WTC11 (cell line): ENCODE data around the gene PBX4. TPM values are rescaled to one million over a fixed set of nuclear protein-coding genes. Genes with fewer than 3 reads are reported as not detected.

Experiments
- ATAC-seq: fragments of 200-7000 bp; cut with Tn5 transposase; 2 replicates; pipeline ENCODE4 v1.10.0; 2021; ENCODE audit warnings: mild to moderate bottlenecking, moderate library complexity
- CTCF ChIA-PET: fragments of 300-600 bp; sonication (Branson Sonifier 250); formaldehyde crosslinking; loops from one replicate; lab custom pipeline; 2021; ENCODE audit warnings: antibody characterized with exemption; lab: Charles Lee
- POLR2A ChIA-PET: fragments of 350-600 bp; sonication (Branson Sonifier 250); formaldehyde crosslinking; loops from one replicate; lab custom pipeline; 2021; ENCODE audit warnings: antibody characterized with exemption; lab: Charles Lee
- DNase-seq: peaks from one replicate; pipeline ENCODE4 v3.0.0; 2021; ENCODE audit warnings: low spot score
- H3K27ac Mint-ChIP-seq: 2 replicates; pipeline ENCODE4 v1.8.0; 2021; ENCODE audit warnings: mixed read lengths
- H3K27me3 Mint-ChIP-seq: 2 replicates; pipeline ENCODE4 v1.8.0; 2021; ENCODE audit warnings: low read depth, mild to moderate bottlenecking, moderate library complexity, mixed read lengths
- H3K36me3 Mint-ChIP-seq: 2 replicates; pipeline ENCODE4 v1.8.0; 2021; ENCODE audit warnings: mixed read lengths
- H3K4me1 Mint-ChIP-seq: 2 replicates; pipeline ENCODE4 v1.8.0; 2022; ENCODE audit warnings: mixed read lengths
- H3K4me3 Mint-ChIP-seq: 2 replicates; pipeline ENCODE4 v1.8.0; 2021; ENCODE audit warnings: mild to moderate bottlenecking, moderate library complexity, mixed read lengths
- H3K9me3 Mint-ChIP-seq: 2 replicates; pipeline ENCODE4 v1.8.0; 2021; ENCODE audit warnings: mixed read lengths
- ATF1 ChIP-seq: sonication (generic); formaldehyde crosslinking; IDR thresholded peaks from 2 replicates; pipeline ENCODE4 v1.8.1; 2023; ENCODE audit warnings: mild to moderate bottlenecking, moderate library complexity, missing genetic modification reagents
- CREM ChIP-seq: sonication (generic); formaldehyde crosslinking; IDR thresholded peaks from 2 replicates; pipeline ENCODE4 v1.8.1; 2022; ENCODE audit warnings: mild to moderate bottlenecking, missing genetic modification reagents, moderate library complexity
- E2F4 ChIP-seq: sonication (generic); formaldehyde crosslinking; IDR thresholded peaks from 2 replicates; pipeline ENCODE4 v1.8.1; 2022; ENCODE audit warnings: low read depth, mild to moderate bottlenecking, moderate library complexity, missing genetic modification reagents, borderline replicate concordance
- ETV6 ChIP-seq: sonication (generic); formaldehyde crosslinking; IDR thresholded peaks from 2 replicates; pipeline ENCODE4 v1.8.1; 2022; ENCODE audit warnings: mild to moderate bottlenecking, missing genetic modification reagents
- GTF2I ChIP-seq: fragments of 250-450 bp; sonication (Bioruptor Pico); conservative IDR thresholded peaks from 2 replicates; pipeline ENCODE4 v1.4.0; 2021; ENCODE audit warnings: mild to moderate bottlenecking
- JAZF1 ChIP-seq: fragments of 250-450 bp; sonication (Bioruptor Pico); IDR thresholded peaks from 2 replicates; pipeline ENCODE4 v1.9.0; 2021; ENCODE audit warnings: moderate library complexity, mild to moderate bottlenecking, inconsistent platforms
- NR2C2 ChIP-seq: sonication (generic); formaldehyde crosslinking; IDR thresholded peaks from 2 replicates; pipeline ENCODE4 v1.8.0; 2022; ENCODE audit warnings: mild to moderate bottlenecking, missing genetic modification reagents
- SOX15 ChIP-seq: fragments of 250-450 bp; sonication (Bioruptor Pico); IDR thresholded peaks from 2 replicates; pipeline ENCODE4 v1.9.0; 2021; ENCODE audit warnings: mild to moderate bottlenecking
- TP53 ChIP-seq: sonication (generic); formaldehyde crosslinking; IDR thresholded peaks from 2 replicates; pipeline ENCODE4 v1.8.1; 2023; ENCODE audit warnings: mild to moderate bottlenecking, missing genetic modification reagents
- ZBTB21 ChIP-seq: sonication (generic); formaldehyde crosslinking; IDR thresholded peaks from 2 replicates; pipeline ENCODE4 v1.8.1; 2023; ENCODE audit warnings: mild to moderate bottlenecking, missing genetic modification reagents, borderline replicate concordance
- ZNF232 ChIP-seq: sonication (generic); formaldehyde crosslinking; IDR thresholded peaks from 2 replicates; pipeline ENCODE4 v1.8.0; 2022; ENCODE audit warnings: mild to moderate bottlenecking, missing genetic modification reagents
- ZNF416 ChIP-seq: fragments of 250-450 bp; sonication (Bioruptor Pico); IDR thresholded peaks from 2 replicates; pipeline ENCODE4 v1.9.0; 2021; ENCODE audit warnings: mild to moderate bottlenecking, inconsistent platforms
- total RNA-seq: library from RNA; stranded (reverse); gene quantifications from 3 replicates; pipeline ENCODE4 v1.2.3, GENCODE V29; 2021
- TF ChIP-seq, protein P1 (sequence below): sonication (generic); formaldehyde crosslinking; IDR thresholded peaks from 2 replicates; pipeline ENCODE4 v1.8.1; 2022; ENCODE audit warnings: mild to moderate bottlenecking, moderate library complexity, missing genetic modification reagents
- TF ChIP-seq, protein P2 (sequence below): sonication (generic); formaldehyde crosslinking; IDR thresholded peaks from 2 replicates; pipeline ENCODE4 v1.8.0; 2023; ENCODE audit warnings: missing genetic modification reagents, mild to moderate bottlenecking, borderline replicate concordance
- TF ChIP-seq, protein P3 (sequence below): sonication (generic); formaldehyde crosslinking; IDR thresholded peaks from 2 replicates; pipeline ENCODE4 v1.8.0; 2022; ENCODE audit warnings: mild to moderate bottlenecking, missing genetic modification reagents
- TF ChIP-seq, protein P4 (sequence below): sonication (generic); formaldehyde crosslinking; IDR thresholded peaks from 2 replicates; pipeline ENCODE4 v1.8.0; 2023; ENCODE audit warnings: mild to moderate bottlenecking, missing genetic modification reagents
- TF ChIP-seq, protein P5 (sequence below): sonication (generic); formaldehyde crosslinking; IDR thresholded peaks from 2 replicates; pipeline ENCODE4 v1.8.1; 2023; ENCODE audit warnings: mild to moderate bottlenecking, missing genetic modification reagents, moderate library complexity
- TF ChIP-seq, protein P6 (sequence below): sonication (generic); formaldehyde crosslinking; IDR thresholded peaks from 2 replicates; pipeline ENCODE4 v1.8.0; 2022; ENCODE audit warnings: missing genetic modification reagents
- TF ChIP-seq, protein P7 (sequence below): fragments of 250-450 bp; sonication (Bioruptor Pico); IDR thresholded peaks from 2 replicates; pipeline ENCODE4 v1.8.0; 2021; ENCODE audit warnings: mild to moderate bottlenecking

PBX4 gene
- total RNA-seq, 1 experiment from 2014 or later: 3.2 TPM

GRCh38 chr19:19649155-19649554, 30.7 kb upstream of the PBX4 start (continued):
- no peak for TF ChIP-seq CREM (CRISPR knock-in tag)
- TF ChIP-seq, protein P1, sequence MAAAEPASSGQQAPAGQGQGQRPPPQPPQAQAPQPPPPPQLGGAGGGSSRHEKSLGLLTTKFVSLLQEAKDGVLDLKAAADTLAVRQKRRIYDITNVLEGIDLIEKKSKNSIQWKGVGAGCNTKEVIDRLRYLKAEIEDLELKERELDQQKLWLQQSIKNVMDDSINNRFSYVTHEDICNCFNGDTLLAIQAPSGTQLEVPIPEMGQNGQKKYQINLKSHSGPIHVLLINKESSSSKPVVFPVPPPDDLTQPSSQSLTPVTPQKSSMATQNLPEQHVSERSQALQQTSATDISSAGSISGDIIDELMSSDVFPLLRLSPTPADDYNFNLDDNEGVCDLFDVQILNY (CRISPR knock-in tag): no peak
- TF ChIP-seq E2F4: no peak

DNA sequence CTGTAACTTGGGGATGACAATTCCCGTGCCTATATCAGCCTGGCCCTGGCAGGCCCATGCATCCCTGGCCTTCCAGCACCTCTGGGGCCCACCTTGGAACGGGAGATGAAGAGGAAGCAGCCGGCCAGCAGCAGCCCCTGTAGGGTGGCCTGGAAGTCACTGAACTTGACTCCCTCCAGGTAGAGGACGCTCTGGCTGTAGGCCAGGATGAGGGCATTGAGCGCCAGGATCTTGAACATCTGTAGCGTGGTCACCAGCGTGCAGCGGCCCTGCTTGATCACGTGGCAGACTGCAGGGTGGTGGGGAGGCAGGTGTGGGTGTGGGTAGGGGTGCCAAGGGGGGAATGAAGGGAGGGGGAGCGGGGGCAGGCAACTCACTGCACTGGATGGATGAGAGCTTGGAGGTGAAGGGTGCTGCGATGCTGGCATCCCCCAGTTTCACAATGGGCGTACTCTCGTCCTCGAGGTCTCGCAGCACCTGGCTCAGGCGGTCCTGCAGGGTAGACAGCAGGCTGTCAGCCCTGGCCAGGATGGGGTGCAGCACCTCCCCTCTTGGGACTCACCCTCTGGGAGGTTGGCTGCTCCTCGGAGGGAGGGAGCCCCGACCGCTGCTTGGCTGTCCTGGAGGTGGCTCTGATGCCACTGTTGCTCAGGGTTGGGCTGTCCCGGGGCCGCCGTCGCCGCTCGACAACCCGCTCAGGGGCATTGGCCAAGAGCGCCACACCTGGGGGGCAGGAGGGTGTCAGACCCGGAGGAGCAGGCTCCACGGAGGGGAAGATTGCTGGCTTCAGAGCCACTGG, 28.7 kb upstream of the PBX4 start:
- ChIA-PET CTCF (interaction anchor here (1.4 kb wide), 1 partner anchor 93 kb away, joined by 3 read pairs; no protein-coding TSS in a partner anchor), POLR2A (no interaction called here)
- Mint-ChIP-seq H3K27me3 (no peaks in the 10 kb centered on the region), H3K27ac (no peak overlapping the region), H3K9me3 (no peaks in the 10 kb centered on the region), H3K4me1 (peaks cover 7% of the 10 kb centered on the region), H3K4me3 (no peak overlapping the region), H3K36me3 (peaks cover 36% of the 10 kb centered on the region)
- DNase-seq (no peak), ATAC-seq (no peak)
- no peak for TF ChIP-seq GTF2I (CRISPR knock-in tag)
- no peak for TF ChIP-seq TP53 (CRISPR knock-in tag)
- no peak for TF ChIP-seq SOX15
- no peak for TF ChIP-seq ATF1 (CRISPR knock-in tag)
- no peak for TF ChIP-seq NR2C2
- TF ChIP-seq ETV6: no peak
- no peak for TF ChIP-seq JAZF1 (CRISPR knock-in tag)
- TF ChIP-seq ZBTB21 (CRISPR knock-in tag): no peak
- no peak for TF ChIP-seq ZNF232 (CRISPR knock-in tag)
- TF ChIP-seq, protein P2, sequence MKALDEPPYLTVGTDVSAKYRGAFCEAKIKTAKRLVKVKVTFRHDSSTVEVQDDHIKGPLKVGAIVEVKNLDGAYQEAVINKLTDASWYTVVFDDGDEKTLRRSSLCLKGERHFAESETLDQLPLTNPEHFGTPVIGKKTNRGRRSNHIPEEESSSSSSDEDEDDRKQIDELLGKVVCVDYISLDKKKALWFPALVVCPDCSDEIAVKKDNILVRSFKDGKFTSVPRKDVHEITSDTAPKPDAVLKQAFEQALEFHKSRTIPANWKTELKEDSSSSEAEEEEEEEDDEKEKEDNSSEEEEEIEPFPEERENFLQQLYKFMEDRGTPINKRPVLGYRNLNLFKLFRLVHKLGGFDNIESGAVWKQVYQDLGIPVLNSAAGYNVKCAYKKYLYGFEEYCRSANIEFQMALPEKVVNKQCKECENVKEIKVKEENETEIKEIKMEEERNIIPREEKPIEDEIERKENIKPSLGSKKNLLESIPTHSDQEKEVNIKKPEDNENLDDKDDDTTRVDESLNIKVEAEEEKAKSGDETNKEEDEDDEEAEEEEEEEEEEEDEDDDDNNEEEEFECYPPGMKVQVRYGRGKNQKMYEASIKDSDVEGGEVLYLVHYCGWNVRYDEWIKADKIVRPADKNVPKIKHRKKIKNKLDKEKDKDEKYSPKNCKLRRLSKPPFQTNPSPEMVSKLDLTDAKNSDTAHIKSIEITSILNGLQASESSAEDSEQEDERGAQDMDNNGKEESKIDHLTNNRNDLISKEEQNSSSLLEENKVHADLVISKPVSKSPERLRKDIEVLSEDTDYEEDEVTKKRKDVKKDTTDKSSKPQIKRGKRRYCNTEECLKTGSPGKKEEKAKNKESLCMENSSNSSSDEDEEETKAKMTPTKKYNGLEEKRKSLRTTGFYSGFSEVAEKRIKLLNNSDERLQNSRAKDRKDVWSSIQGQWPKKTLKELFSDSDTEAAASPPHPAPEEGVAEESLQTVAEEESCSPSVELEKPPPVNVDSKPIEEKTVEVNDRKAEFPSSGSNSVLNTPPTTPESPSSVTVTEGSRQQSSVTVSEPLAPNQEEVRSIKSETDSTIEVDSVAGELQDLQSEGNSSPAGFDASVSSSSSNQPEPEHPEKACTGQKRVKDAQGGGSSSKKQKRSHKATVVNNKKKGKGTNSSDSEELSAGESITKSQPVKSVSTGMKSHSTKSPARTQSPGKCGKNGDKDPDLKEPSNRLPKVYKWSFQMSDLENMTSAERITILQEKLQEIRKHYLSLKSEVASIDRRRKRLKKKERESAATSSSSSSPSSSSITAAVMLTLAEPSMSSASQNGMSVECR: no peak
- TF ChIP-seq, protein P3, sequence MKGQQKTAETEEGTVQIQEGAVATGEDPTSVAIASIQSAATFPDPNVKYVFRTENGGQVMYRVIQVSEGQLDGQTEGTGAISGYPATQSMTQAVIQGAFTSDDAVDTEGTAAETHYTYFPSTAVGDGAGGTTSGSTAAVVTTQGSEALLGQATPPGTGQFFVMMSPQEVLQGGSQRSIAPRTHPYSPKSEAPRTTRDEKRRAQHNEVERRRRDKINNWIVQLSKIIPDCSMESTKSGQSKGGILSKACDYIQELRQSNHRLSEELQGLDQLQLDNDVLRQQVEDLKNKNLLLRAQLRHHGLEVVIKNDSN: no peak
- TF ChIP-seq, protein P4, sequence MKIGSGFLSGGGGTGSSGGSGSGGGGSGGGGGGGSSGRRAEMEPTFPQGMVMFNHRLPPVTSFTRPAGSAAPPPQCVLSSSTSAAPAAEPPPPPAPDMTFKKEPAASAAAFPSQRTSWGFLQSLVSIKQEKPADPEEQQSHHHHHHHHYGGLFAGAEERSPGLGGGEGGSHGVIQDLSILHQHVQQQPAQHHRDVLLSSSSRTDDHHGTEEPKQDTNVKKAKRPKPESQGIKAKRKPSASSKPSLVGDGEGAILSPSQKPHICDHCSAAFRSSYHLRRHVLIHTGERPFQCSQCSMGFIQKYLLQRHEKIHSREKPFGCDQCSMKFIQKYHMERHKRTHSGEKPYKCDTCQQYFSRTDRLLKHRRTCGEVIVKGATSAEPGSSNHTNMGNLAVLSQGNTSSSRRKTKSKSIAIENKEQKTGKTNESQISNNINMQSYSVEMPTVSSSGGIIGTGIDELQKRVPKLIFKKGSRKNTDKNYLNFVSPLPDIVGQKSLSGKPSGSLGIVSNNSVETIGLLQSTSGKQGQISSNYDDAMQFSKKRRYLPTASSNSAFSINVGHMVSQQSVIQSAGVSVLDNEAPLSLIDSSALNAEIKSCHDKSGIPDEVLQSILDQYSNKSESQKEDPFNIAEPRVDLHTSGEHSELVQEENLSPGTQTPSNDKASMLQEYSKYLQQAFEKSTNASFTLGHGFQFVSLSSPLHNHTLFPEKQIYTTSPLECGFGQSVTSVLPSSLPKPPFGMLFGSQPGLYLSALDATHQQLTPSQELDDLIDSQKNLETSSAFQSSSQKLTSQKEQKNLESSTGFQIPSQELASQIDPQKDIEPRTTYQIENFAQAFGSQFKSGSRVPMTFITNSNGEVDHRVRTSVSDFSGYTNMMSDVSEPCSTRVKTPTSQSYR (CRISPR knock-in tag): no peak
- TF ChIP-seq, protein P5, sequence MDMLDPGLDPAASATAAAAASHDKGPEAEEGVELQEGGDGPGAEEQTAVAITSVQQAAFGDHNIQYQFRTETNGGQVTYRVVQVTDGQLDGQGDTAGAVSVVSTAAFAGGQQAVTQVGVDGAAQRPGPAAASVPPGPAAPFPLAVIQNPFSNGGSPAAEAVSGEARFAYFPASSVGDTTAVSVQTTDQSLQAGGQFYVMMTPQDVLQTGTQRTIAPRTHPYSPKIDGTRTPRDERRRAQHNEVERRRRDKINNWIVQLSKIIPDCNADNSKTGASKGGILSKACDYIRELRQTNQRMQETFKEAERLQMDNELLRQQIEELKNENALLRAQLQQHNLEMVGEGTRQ: no peak
- TF ChIP-seq, protein P6, sequence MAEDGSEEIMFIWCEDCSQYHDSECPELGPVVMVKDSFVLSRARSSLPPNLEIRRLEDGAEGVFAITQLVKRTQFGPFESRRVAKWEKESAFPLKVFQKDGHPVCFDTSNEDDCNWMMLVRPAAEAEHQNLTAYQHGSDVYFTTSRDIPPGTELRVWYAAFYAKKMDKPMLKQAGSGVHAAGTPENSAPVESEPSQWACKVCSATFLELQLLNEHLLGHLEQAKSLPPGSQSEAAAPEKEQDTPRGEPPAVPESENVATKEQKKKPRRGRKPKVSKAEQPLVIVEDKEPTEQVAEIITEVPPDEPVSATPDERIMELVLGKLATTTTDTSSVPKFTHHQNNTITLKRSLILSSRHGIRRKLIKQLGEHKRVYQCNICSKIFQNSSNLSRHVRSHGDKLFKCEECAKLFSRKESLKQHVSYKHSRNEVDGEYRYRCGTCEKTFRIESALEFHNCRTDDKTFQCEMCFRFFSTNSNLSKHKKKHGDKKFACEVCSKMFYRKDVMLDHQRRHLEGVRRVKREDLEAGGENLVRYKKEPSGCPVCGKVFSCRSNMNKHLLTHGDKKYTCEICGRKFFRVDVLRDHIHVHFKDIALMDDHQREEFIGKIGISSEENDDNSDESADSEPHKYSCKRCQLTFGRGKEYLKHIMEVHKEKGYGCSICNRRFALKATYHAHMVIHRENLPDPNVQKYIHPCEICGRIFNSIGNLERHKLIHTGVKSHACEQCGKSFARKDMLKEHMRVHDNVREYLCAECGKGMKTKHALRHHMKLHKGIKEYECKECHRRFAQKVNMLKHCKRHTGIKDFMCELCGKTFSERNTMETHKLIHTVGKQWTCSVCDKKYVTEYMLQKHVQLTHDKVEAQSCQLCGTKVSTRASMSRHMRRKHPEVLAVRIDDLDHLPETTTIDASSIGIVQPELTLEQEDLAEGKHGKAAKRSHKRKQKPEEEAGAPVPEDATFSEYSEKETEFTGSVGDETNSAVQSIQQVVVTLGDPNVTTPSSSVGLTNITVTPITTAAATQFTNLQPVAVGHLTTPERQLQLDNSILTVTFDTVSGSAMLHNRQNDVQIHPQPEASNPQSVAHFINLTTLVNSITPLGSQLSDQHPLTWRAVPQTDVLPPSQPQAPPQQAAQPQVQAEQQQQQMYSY: no peak
- TF ChIP-seq ZNF416 (CRISPR knock-in tag): no peak
- TF ChIP-seq, protein P7, sequence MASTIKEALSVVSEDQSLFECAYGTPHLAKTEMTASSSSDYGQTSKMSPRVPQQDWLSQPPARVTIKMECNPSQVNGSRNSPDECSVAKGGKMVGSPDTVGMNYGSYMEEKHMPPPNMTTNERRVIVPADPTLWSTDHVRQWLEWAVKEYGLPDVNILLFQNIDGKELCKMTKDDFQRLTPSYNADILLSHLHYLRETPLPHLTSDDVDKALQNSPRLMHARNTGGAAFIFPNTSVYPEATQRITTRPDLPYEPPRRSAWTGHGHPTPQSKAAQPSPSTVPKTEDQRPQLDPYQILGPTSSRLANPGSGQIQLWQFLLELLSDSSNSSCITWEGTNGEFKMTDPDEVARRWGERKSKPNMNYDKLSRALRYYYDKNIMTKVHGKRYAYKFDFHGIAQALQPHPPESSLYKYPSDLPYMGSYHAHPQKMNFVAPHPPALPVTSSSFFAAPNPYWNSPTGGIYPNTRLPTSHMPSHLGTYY (CRISPR knock-in tag): no peak
